Measurements from ENCODE around the gene SCYGR7. TPM values are rescaled to one million over a fixed set of nuclear protein-coding genes. Genes with fewer than 3 reads are reported as not detected.

SCYGR7 gene
- total and polyA plus RNA-seq, 2 of the 13 experiments (the other 11 are each of a cell fraction or from before 2014, with no cell fraction given), result not detected

- TF ChIP-seq JUNB (CRISPR knock-in tag; IDR thresholded peaks at IDR 0.05; ENCODE audit: borderline replicate concordance) (peak; percentile 19; the same call in 1 of the 2 replicates), ZNF282 (IDR thresholded peaks at IDR 0.05; ENCODE audit: partially characterized antibody) (no peak), DMTF1 (CRISPR knock-in tag; IDR thresholded peaks at IDR 0.05) (no peak), HNF4A (CRISPR knock-in tag; IDR thresholded peaks at IDR 0.05) (peak; percentile 42), ZBTB3 (CRISPR knock-in tag; IDR thresholded peaks at IDR 0.05; ENCODE audit: borderline replicate concordance, low read depth) (0 out of 2 replicates have a peak, but pooled peaks have one; percentile 49), ZNF747 (CRISPR knock-in tag; IDR thresholded peaks at IDR 0.05; ENCODE audit: borderline replicate concordance) (no peak), RCOR2 (CRISPR knock-in tag; IDR thresholded peaks at IDR 0.05) (peak; percentile 61; the same call in 1 of the 2 replicates), LCORL (IDR thresholded peaks at IDR 0.05) (no peak), LCORL (CRISPR knock-in tag; IDR thresholded peaks at IDR 0.05) (no peak), SOX6 (IDR thresholded peaks at IDR 0.05) (no peak), SOX6 (CRISPR knock-in tag; IDR thresholded peaks at IDR 0.05) (peak; percentile 96), ZNF652 (CRISPR knock-in tag; IDR thresholded peaks at IDR 0.05; ENCODE audit: borderline replicate concordance, low read depth) (peak; percentile 94), ZNF740 (CRISPR knock-in tag; IDR thresholded peaks at IDR 0.05) (no peak), ZNF556 (CRISPR knock-in tag; IDR thresholded peaks at IDR 0.05; ENCODE audit: borderline replicate concordance) (peak; percentile 51; the same call in 1 of the 2 replicates), ZNF768 (CRISPR knock-in tag; IDR thresholded peaks at IDR 0.05) (no peak), ARID5B (CRISPR knock-in tag; IDR thresholded peaks at IDR 0.05) (peak; percentile 69), ELF1 (CRISPR knock-in tag; IDR thresholded peaks at IDR 0.05) (0 out of 2 replicates have a peak, but pooled peaks have one; percentile 20), IKZF5 (CRISPR knock-in tag; IDR thresholded peaks at IDR 0.05) (no peak), ZNF274 (CRISPR knock-in tag; IDR thresholded peaks at IDR 0.05) (no peak), NFE2L2 (IDR thresholded peaks at IDR 0.05; ENCODE audit: low read length) (no peak), ZFY (CRISPR knock-in tag; IDR thresholded peaks at IDR 0.05) (peak; percentile 35; the same call in 1 of the 2 replicates), ZBTB21 (CRISPR knock-in tag; IDR thresholded peaks at IDR 0.05) (peak; percentile 53; the same call in 1 of the 2 replicates)
Observed at GRCh38 chr2:227759411-227760118, 31.4 kb downstream of the SCYGR7 start (continued).
